NB4 (cell line): ENCODE results near the gene CNN2.

ENCODE experiments used
- DNase-seq: peaks from one replicate; pipeline ENCODE4 v3.0.0; 2010; ENCODE audit warnings: low read depth
- H3K4me3 ChIP-seq: one replicate; pipeline ENCODE4 v1.5.1; 2011; ENCODE audit warnings: mild to moderate bottlenecking, low read depth, low read length, moderate library complexity
- MYC ChIP-seq: IDR thresholded peaks from 2 replicates; pipeline ENCODE4 v1.6.1; 2011; ENCODE audit warnings: low read depth, low read length
- POLR2A ChIP-seq: IDR thresholded peaks from 2 replicates; pipeline ENCODE4 v1.6.1; 2011; ENCODE audit warnings: mild to moderate bottlenecking; ENCODE audit not compliant: insufficient read length; ENCODE audit errors: extremely low read depth
- TF ChIP-seq, protein P1 (sequence below): IDR thresholded peaks from 2 replicates; pipeline ENCODE4 v1.6.1; 2011; ENCODE audit warnings: low read depth, low read length
- TF ChIP-seq, protein P2 (sequence below): IDR thresholded peaks from one replicate; pipeline ENCODE4 v1.5.1; 2012; ENCODE audit warnings: low read depth, low read length

The CNN2 gene

DNA sequence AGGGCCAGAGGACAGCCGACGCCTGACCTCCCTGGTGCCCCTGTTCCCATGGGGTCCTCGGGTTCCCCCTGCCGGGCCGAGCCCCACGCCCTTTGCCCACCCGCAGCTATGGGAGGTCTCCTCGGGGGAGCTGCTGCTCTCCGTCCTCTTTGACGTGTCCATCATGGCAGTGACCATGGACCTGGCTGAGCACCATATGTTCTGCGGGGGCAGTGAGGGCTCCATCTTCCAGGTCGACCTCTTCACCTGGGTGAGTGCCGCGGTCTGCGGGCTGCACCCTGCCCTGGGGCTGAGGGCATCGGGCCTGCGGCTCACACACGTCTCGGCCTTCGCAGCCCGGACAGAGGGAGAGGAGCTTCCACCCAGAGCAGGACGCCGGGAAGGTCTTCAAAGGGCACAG, 35.7 kb upstream of the CNN2 start:
- H3K4me3 ChIP-seq: no peak overlapping the region
- DNase-seq: no peak
- TF ChIP-seq, protein P1, sequence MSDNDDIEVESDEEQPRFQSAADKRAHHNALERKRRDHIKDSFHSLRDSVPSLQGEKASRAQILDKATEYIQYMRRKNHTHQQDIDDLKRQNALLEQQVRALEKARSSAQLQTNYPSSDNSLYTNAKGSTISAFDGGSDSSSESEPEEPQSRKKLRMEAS: no peak
- no peak for TF ChIP-seq MYC
- TF ChIP-seq POLR2A: no peak
- TF ChIP-seq, protein P2, sequence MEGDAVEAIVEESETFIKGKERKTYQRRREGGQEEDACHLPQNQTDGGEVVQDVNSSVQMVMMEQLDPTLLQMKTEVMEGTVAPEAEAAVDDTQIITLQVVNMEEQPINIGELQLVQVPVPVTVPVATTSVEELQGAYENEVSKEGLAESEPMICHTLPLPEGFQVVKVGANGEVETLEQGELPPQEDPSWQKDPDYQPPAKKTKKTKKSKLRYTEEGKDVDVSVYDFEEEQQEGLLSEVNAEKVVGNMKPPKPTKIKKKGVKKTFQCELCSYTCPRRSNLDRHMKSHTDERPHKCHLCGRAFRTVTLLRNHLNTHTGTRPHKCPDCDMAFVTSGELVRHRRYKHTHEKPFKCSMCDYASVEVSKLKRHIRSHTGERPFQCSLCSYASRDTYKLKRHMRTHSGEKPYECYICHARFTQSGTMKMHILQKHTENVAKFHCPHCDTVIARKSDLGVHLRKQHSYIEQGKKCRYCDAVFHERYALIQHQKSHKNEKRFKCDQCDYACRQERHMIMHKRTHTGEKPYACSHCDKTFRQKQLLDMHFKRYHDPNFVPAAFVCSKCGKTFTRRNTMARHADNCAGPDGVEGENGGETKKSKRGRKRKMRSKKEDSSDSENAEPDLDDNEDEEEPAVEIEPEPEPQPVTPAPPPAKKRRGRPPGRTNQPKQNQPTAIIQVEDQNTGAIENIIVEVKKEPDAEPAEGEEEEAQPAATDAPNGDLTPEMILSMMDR: no peak

DNA sequence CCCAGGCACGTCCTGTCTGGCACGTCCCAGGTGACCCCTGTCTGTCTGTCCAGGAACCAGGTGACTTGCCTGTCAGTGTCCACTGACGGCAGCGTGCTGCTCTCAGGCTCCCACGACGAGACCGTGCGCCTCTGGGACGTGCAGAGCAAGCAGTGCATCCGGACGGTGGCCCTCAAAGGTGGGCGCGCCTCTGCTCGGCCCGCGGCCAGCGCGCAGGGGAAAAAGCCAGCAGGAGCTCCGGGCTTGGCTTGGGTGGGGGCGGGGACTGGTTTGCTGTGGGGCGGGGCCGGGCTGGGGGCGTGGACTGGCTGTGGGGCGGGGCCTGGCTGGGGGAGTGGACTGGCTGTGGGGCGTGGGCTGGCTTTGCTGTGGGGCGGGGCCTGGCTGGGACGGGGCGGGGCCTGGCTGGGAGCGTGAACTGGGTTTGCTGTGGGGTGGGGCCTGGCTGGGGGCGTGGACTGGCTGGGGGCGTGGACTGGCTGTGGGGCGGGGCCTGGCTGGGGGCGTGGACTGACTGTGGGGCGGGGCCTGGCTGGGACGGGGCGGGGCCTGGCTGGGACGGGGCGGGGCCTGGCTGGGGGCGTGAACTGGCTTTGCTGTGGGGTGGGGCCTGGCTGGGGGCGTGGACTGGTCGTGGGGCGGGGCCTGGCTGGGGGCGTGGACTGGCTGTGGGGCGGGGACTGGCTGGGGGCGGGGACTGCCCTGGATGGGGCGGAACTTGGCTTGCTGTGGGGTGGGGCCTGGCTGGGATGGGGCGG, 35.1 kb upstream of the CNN2 start:
- TF ChIP-seq, protein P2: no peak
- TF ChIP-seq, protein P1: no peak
- DNase-seq: peak; percentile 41
- H3K4me3 ChIP-seq: no peak overlapping the region

DNA sequence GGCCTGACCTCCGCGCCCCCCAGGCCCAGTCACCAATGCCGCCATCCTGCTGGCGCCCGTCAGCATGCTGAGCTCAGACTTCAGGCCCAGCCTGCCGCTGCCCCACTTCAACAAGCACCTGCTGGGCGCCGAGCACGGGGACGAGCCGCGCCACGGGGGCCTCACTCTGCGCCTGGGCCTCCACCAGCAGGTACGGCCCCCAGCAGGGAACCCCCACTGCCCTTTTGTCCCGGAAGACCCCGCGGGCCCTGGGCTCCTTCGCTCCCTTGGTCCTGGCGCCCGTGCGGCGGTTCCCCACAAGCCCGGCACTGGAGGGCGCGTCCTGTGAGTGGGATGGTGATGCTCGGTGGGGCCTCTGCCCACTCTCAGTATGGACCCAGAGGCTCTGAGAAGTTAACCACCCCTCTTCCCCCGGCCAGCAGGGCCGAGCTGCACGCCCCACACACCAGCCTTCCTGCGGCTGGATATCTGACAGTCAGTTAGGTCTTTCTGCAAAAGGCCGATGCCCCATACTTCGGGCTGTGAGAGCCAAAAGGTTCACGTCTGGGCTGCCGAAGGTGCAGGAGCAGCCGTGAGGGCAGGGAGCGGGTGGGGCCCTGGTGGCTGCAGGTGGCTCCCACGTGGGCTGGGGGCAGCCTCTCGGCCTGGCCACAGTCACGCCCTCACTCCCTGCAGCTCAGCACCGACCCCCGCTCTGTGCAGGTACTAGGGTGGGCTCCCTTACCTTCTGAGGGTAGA, 34.3 kb upstream of the CNN2 start:
- DNase-seq: no peak
- H3K4me3 ChIP-seq: no peak overlapping the region
- no peak for TF ChIP-seq MYC
- TF ChIP-seq, protein P2: no peak
- TF ChIP-seq, protein P1: no peak
- no peak for TF ChIP-seq POLR2A

DNA sequence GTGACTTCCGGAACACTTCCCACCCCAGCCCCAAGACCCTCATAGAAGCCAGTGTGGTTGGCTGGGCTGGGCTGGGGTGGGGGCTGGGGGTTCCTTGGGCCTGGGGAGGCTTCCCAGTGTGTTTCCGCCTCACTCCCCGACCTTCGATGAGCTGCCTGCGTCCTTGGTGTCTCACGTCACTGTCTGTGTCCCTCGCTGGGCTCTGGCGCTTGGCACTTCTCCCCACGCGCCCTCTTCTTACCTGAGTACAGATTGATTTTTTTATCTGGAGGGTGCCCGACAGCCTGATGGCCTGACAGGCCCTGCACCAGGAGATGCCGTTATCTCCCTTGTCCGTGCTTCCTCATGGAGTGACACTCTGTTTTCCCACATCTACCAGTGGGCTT, 33.7 kb upstream of the CNN2 start:
- TF ChIP-seq, protein P2: no peak
- TF ChIP-seq, protein P1: no peak
- TF ChIP-seq POLR2A (no peak), MYC (no peak)
- H3K4me3 ChIP-seq: no peak overlapping the region
- no peak for DNase-seq

DNA sequence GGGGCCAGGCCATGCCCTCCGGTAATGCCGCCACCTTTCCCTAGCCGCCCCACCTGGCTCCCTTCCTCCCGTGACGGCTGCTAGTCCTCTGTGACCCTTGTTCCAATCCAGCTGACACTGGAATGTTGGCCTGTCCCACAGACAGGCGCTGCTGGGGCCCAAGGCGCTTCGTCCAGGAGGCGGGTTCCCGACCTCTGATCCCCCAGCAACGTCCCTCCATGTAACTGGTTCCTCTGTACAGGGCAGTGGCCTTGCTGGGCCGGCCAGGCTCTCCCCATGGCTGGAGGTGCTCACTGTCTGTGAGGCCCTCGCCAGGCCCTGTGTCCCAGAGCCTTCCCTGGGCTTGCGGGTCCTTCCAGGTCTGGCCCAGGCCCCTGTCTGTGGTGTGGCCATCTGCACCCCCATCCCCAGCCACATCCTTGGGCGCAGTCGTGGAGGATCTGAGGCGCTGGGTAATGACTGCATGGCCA, 33.0 kb upstream of the CNN2 start:
- DNase-seq: no peak
- H3K4me3 ChIP-seq: no peak overlapping the region
- no peak for TF ChIP-seq MYC
- TF ChIP-seq, protein P1: no peak
- no peak for TF ChIP-seq POLR2A
- TF ChIP-seq, protein P2: no peak
